HEK293 (cell line): ENCODE results near the gene APRT.

ENCODE experiments used
- KLF1 ChIP-seq: fragments of 450-650 bp; formaldehyde crosslinking; IDR thresholded peaks from 2 replicates; pipeline ENCODE4 v1.5.1; 2016; ENCODE audit warnings: missing biosample characterization, missing genetic modification characterization
- KLF7 ChIP-seq: fragments of 450-650 bp; formaldehyde crosslinking; IDR thresholded peaks from 2 replicates; pipeline ENCODE4 v1.5.1; 2016; ENCODE audit warnings: missing biosample characterization, missing genetic modification characterization, borderline replicate concordance
- KLF8 ChIP-seq: fragments of 450-650 bp; formaldehyde crosslinking; IDR thresholded peaks from 2 replicates; pipeline ENCODE4 v1.5.1; 2016; ENCODE audit warnings: missing biosample characterization, missing genetic modification characterization
- OVOL3 ChIP-seq: fragments of 450-650 bp; formaldehyde crosslinking; IDR thresholded peaks from 2 replicates; pipeline ENCODE4 v1.5.1; 2016; ENCODE audit warnings: missing biosample characterization, missing genetic modification characterization
- PRDM4 ChIP-seq: fragments of 450-650 bp; formaldehyde crosslinking; IDR thresholded peaks from 2 replicates; pipeline ENCODE4 v1.5.1; 2017; ENCODE audit warnings: missing biosample characterization, missing genetic modification characterization
- SETDB1 ChIP-seq: IDR thresholded peaks from one replicate; pipeline ENCODE4 v1.6.1; 2017; ENCODE audit warnings: mild to moderate bottlenecking, low read length, moderate library complexity, mixed read lengths; ENCODE audit not compliant: insufficient read length
- SP7 ChIP-seq: fragments of 450-650 bp; formaldehyde crosslinking; IDR thresholded peaks from 2 replicates; pipeline ENCODE4 v1.5.1; 2016; ENCODE audit warnings: missing biosample characterization, missing genetic modification characterization
- TCF7L2 ChIP-seq: IDR thresholded peaks from 2 replicates; pipeline ENCODE4 v1.6.1; 2011; ENCODE audit warnings: low read depth, mild to moderate bottlenecking, inconsistent platforms, low read length, moderate library complexity, borderline replicate concordance
- YY1 ChIP-seq: fragments of 450-650 bp; formaldehyde crosslinking; IDR thresholded peaks from 2 replicates; pipeline ENCODE4 v1.5.1; 2018; ENCODE audit warnings: missing biosample characterization, missing genetic modification characterization
- YY2 ChIP-seq: fragments of 450-650 bp; formaldehyde crosslinking; IDR thresholded peaks from 2 replicates; pipeline ENCODE4 v1.5.1; 2016; ENCODE audit warnings: missing biosample characterization, missing genetic modification characterization
- ZBTB8A ChIP-seq: fragments of 450-650 bp; formaldehyde crosslinking; IDR thresholded peaks from 2 replicates; pipeline ENCODE4 v1.5.1; 2016; ENCODE audit warnings: missing biosample characterization, missing genetic modification characterization
- ZFP69B ChIP-seq: fragments of 450-650 bp; formaldehyde crosslinking; IDR thresholded peaks from 2 replicates; pipeline ENCODE4 v1.5.1; 2016; ENCODE audit warnings: missing biosample characterization, missing genetic modification characterization
- ZNF133 ChIP-seq: fragments of 450-650 bp; formaldehyde crosslinking; IDR thresholded peaks from 2 replicates; pipeline ENCODE4 v1.5.1; 2016; ENCODE audit warnings: missing biosample characterization, missing genetic modification characterization
- ZNF202 ChIP-seq: fragments of 450-650 bp; formaldehyde crosslinking; IDR thresholded peaks from 2 replicates; pipeline ENCODE4 v1.5.1; 2016; ENCODE audit warnings: missing biosample characterization, missing genetic modification characterization, borderline replicate concordance
- ZNF24 ChIP-seq: fragments of 450-650 bp; formaldehyde crosslinking; IDR thresholded peaks from 2 replicates; pipeline ENCODE4 v1.5.1; 2016; ENCODE audit warnings: missing biosample characterization, missing genetic modification characterization
- ZNF404 ChIP-seq: fragments of 450-650 bp; formaldehyde crosslinking; IDR thresholded peaks from 2 replicates; pipeline ENCODE4 v1.5.1; 2017; ENCODE audit warnings: missing biosample characterization, missing genetic modification characterization
- ZNF571 ChIP-seq: fragments of 450-650 bp; formaldehyde crosslinking; IDR thresholded peaks from 2 replicates; pipeline ENCODE4 v1.5.0; 2017; ENCODE audit warnings: missing biosample characterization, missing genetic modification characterization
- ZNF626 ChIP-seq: fragments of 450-650 bp; sonication (Bioruptor Pico); formaldehyde crosslinking; IDR thresholded peaks from 2 replicates; pipeline ENCODE4 v1.5.1; 2018; ENCODE audit warnings: missing biosample characterization, missing genetic modification characterization, inconsistent platforms
- ZNF777 ChIP-seq: fragments of 450-650 bp; formaldehyde crosslinking; IDR thresholded peaks from 2 replicates; pipeline ENCODE4 v1.5.1; 2017; ENCODE audit warnings: missing biosample characterization, missing genetic modification characterization, borderline replicate concordance
- ZNF785 ChIP-seq: fragments of 450-650 bp; formaldehyde crosslinking; IDR thresholded peaks from 2 replicates; pipeline ENCODE4 v1.5.1; 2016; ENCODE audit warnings: missing biosample characterization, missing genetic modification characterization
- ZNF791 ChIP-seq: fragments of 450-650 bp; formaldehyde crosslinking; IDR thresholded peaks from 2 replicates; pipeline ENCODE4 v1.5.1; 2016; ENCODE audit warnings: missing biosample characterization, missing genetic modification characterization
- ZNF830 ChIP-seq: fragments of 450-650 bp; IDR thresholded peaks from 2 replicates; pipeline ENCODE4 v1.5.0; 2018; ENCODE audit warnings: missing biosample characterization, missing genetic modification characterization, low read depth, mild to moderate bottlenecking, moderate library complexity
- TF ChIP-seq, protein P1 (sequence below): fragments of 450-650 bp; formaldehyde crosslinking; IDR thresholded peaks from 2 replicates; pipeline ENCODE4 v1.5.1; 2016; ENCODE audit warnings: missing biosample characterization, missing genetic modification characterization, borderline replicate concordance
- TF ChIP-seq, protein P2 (sequence below): fragments of 450-650 bp; formaldehyde crosslinking; IDR thresholded peaks from 2 replicates; pipeline ENCODE4 v1.5.1; 2016; ENCODE audit warnings: missing biosample characterization, missing genetic modification characterization
- TF ChIP-seq, protein P3 (sequence below): fragments of 450-650 bp; formaldehyde crosslinking; IDR thresholded peaks from 2 replicates; pipeline ENCODE4 v1.5.1; 2016; ENCODE audit warnings: missing biosample characterization, missing genetic modification characterization, low read depth
- TF ChIP-seq, protein P4 (sequence below): fragments of 450-650 bp; IDR thresholded peaks from 2 replicates; pipeline ENCODE4 v1.5.1; 2018; ENCODE audit warnings: missing biosample characterization, missing genetic modification characterization

The APRT gene

DNA sequence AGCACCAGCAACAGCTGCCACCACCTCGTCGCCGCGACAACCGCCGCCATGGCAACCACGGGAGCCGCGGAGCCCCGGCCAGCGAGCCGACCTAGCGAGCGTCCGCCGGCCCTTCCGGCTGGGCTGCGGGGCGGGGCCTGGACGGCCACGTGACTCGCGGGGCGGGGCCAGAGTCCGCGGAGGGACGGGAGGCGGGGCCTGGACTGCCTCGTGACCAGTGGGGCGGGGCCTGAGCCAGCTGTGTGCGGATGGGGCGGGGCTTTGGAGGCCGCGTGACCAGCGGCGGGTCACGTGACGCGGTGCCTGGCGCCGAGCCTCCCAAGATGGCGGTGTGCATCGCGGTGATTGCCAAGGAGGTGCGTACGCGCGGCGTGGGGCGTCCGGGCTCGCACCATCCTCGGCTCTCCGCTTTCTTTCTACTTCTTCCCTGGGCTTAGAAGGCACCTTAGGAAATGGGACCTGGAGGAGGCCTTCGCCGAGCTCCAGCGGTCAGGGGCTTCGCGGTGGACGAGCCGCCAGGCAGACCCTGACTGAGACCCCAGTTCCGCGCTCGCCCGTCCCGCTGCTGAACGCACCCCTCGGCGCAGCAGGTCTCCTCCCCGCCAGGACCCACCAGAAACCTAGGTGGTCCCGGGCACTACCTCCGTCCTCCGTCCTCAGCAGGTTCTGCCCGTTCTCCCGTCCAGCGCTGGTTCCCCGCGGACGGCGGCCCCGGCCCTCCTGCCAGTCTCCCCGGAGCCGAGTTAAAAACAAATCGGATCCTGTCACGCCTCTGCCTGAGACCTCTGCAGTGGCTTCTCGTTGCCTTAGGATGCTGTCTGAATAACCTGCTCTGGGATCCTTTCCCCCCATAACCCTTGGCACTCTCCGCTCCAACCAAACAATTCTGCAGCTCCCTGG is 45.4 kb upstream of the APRT start, which contains the start of the genes GALNS and TRAPPC2L (continued):
- TF ChIP-seq KLF8 = peak; percentile 66
- peak; percentile 52; the same call in 1 of the 2 replicates for TF ChIP-seq ZNF777 (tag by site-specific recombination)
- TF ChIP-seq, protein P1, sequence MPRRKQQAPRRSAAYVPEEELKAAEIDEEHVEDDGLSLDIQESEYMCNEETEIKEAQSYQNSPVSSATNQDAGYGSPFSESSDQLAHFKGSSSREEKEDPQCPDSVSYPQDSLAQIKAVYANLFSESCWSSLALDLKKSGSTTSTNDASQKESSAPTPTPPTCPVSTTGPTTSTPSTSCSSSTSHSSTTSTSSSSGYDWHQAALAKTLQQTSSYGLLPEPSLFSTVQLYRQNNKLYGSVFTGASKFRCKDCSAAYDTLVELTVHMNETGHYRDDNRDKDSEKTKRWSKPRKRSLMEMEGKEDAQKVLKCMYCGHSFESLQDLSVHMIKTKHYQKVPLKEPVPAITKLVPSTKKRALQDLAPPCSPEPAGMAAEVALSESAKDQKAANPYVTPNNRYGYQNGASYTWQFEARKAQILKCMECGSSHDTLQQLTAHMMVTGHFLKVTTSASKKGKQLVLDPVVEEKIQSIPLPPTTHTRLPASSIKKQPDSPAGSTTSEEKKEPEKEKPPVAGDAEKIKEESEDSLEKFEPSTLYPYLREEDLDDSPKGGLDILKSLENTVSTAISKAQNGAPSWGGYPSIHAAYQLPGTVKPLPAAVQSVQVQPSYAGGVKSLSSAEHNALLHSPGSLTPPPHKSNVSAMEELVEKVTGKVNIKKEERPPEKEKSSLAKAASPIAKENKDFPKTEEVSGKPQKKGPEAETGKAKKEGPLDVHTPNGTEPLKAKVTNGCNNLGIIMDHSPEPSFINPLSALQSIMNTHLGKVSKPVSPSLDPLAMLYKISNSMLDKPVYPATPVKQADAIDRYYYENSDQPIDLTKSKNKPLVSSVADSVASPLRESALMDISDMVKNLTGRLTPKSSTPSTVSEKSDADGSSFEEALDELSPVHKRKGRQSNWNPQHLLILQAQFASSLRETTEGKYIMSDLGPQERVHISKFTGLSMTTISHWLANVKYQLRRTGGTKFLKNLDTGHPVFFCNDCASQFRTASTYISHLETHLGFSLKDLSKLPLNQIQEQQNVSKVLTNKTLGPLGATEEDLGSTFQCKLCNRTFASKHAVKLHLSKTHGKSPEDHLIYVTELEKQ (tag by site-specific recombination) = peak; percentile 37; the same call in 1 of the 2 replicates
- TF ChIP-seq, protein P2, sequence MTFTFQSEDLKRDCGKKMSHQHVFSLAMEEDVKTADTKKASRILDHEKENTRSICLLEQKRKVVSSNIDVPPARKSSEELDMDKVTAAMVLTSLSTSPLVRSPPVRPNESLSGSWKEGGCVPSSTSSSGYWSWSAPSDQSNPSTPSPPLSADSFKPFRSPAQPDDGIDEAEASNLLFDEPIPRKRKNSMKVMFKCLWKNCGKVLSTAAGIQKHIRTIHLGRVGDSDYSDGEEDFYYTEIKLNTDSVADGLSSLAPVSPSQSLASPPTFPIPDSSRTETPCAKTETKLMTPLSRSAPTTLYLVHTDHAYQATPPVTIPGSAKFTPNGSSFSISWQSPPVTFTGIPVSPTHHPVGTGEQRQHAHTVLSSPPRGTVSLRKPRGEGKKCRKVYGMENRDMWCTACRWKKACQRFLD = no peak
- no peak for TF ChIP-seq ZNF404 (tag by site-specific recombination)
- TF ChIP-seq, protein P3, sequence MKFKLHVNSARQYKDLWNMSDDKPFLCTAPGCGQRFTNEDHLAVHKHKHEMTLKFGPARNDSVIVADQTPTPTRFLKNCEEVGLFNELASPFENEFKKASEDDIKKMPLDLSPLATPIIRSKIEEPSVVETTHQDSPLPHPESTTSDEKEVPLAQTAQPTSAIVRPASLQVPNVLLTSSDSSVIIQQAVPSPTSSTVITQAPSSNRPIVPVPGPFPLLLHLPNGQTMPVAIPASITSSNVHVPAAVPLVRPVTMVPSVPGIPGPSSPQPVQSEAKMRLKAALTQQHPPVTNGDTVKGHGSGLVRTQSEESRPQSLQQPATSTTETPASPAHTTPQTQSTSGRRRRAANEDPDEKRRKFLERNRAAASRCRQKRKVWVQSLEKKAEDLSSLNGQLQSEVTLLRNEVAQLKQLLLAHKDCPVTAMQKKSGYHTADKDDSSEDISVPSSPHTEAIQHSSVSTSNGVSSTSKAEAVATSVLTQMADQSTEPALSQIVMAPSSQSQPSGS (tag by site-specific recombination) = no peak
- peak; percentile 46; the same call in 1 of the 2 replicates for TF ChIP-seq SP7 (tag by site-specific recombination)
- no peak for TF ChIP-seq ZNF571
- no peak for TF ChIP-seq ZNF202 (tag by site-specific recombination)
- peak; percentile 85 for TF ChIP-seq YY1 (tag by site-specific recombination)
- TF ChIP-seq, protein P4, sequence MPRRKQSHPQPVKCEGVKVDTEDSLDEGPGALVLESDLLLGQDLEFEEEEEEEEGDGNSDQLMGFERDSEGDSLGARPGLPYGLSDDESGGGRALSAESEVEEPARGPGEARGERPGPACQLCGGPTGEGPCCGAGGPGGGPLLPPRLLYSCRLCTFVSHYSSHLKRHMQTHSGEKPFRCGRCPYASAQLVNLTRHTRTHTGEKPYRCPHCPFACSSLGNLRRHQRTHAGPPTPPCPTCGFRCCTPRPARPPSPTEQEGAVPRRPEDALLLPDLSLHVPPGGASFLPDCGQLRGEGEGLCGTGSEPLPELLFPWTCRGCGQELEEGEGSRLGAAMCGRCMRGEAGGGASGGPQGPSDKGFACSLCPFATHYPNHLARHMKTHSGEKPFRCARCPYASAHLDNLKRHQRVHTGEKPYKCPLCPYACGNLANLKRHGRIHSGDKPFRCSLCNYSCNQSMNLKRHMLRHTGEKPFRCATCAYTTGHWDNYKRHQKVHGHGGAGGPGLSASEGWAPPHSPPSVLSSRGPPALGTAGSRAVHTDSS = no peak
- TF ChIP-seq SETDB1 = no peak
- TF ChIP-seq ZNF626 (tag by site-specific recombination) = no peak
- no peak for TF ChIP-seq ZNF133 (tag by site-specific recombination)
- TF ChIP-seq TCF7L2 = no peak
- TF ChIP-seq ZNF785 (tag by site-specific recombination) = no peak
- TF ChIP-seq PRDM4 (tag by site-specific recombination) = 0 out of 2 replicates have a peak, but pooled peaks have one; percentile 28
- 0 out of 2 replicates have a peak, but pooled peaks have one; percentile 27 for TF ChIP-seq ZFP69B
- no peak for TF ChIP-seq OVOL3 (tag by site-specific recombination)
- TF ChIP-seq KLF7 (tag by site-specific recombination) = no peak
- TF ChIP-seq YY2 (tag by site-specific recombination) = peak; percentile 94
- no peak; the same call in 1 of the 2 replicates for TF ChIP-seq KLF1 (tag by site-specific recombination)
- TF ChIP-seq ZNF24 (tag by site-specific recombination) = 0 out of 2 replicates have a peak, but pooled peaks have one; percentile 51
- no peak for TF ChIP-seq ZNF830
- 0 out of 2 replicates have a peak, but pooled peaks have one; percentile 6 for TF ChIP-seq ZNF791 (tag by site-specific recombination)
- 0 out of 2 replicates have a peak, but pooled peaks have one; percentile 19 for TF ChIP-seq ZBTB8A (tag by site-specific recombination)
